ENCODE measurements around the gene LHFPL6.

LHFPL6 gene

GRCh38 chr13:39602614-39603366, at the start of gene LHFPL6:
LHFPL6 (minus strand) TSS chr13:39603193.
- DNase-seq, result peak; percentile 91

GRCh38 chr13:39646122-39646521, 43.1 kb upstream of the LHFPL6 start:
- no peak for DNase-seq

GRCh38 chr13:39641645-39642044, 38.7 kb upstream of the LHFPL6 start:
- DNase-seq, result no peak

GRCh38 chr13:39637890-39638289, 34.9 kb upstream of the LHFPL6 start:
- no peak for DNase-seq

- DNase-seq, result no peak
Measured at GRCh38 chr13:39635564-39635963, 32.6 kb upstream of the LHFPL6 start.

- DNase-seq, result no peak
Measured at GRCh38 chr13:39632994-39633393, 30.0 kb upstream of the LHFPL6 start.

GRCh38 chr13:39631307-39631706, 28.3 kb upstream of the LHFPL6 start:
- no peak for DNase-seq

GRCh38 chr13:39623466-39623865, 20.5 kb upstream of the LHFPL6 start:
- DNase-seq, result no peak

GRCh38 chr13:39618561-39618960, 15.6 kb upstream of the LHFPL6 start:
- no peak for DNase-seq

- peak; percentile 73 for DNase-seq
Measured at GRCh38 chr13:39616087-39616694, 13.2 kb upstream of the LHFPL6 start.

GRCh38 chr13:39612023-39612637, 9.1 kb upstream of the LHFPL6 start:
- DNase-seq, result peak; percentile 46

GRCh38 chr13:39607876-39608275, 4.9 kb upstream of the LHFPL6 start:
- DNase-seq, result no peak

GRCh38 chr13:39605677-39606320, 2.8 kb upstream of the LHFPL6 start:
- DNase-seq, result no peak

- DNase-seq, result no peak
Measured at GRCh38 chr13:39604756-39605155, 1.8 kb upstream of the LHFPL6 start.

- no peak for DNase-seq
Measured at GRCh38 chr13:39603424-39603947, 493 bp upstream of the LHFPL6 start.

- no peak for DNase-seq
Measured at GRCh38 chr13:39602277-39602613, 748 bp downstream of the LHFPL6 start.

GRCh38 chr13:39601636-39602035, 1.4 kb downstream of the LHFPL6 start:
- DNase-seq, result no peak

GRCh38 chr13:39600766-39601165, 2.2 kb downstream of the LHFPL6 start:
- no peak for DNase-seq

- DNase-seq, result no peak
Measured at GRCh38 chr13:39599842-39600241, 3.2 kb downstream of the LHFPL6 start.

GRCh38 chr13:39599012-39599411, 4.0 kb downstream of the LHFPL6 start:
- no peak for DNase-seq

GRCh38 chr13:39597838-39598237, 5.2 kb downstream of the LHFPL6 start:
- peak; percentile 37 for DNase-seq

GRCh38 chr13:39596685-39597084, 6.3 kb downstream of the LHFPL6 start:
- DNase-seq, result no peak

- no peak for DNase-seq
Measured at GRCh38 chr13:39596176-39596575, 6.8 kb downstream of the LHFPL6 start.

All from right hindlimb (tissue), 1 donor.